Mononuclear cell (primary cell): Measurements from ENCODE around the gene CT47C1. TPM values are rescaled to one million over a fixed set of nuclear protein-coding genes. Genes with fewer than 3 reads are reported as not detected.
"Not testable (repeated sequence)": the region's sequence is repeated elsewhere in the genome, so short reads cannot be mapped to it uniquely, and the experiment has no call there.

ENCODE experiments used
- H3K27me3 ChIP-seq: 2 replicates; pipeline ENCODE4 v1.6.0; 2011; ENCODE audit warnings: low read length, control low read depth; ENCODE audit not compliant: insufficient read depth
- H3K4me1 ChIP-seq: 2 replicates; pipeline ENCODE4 v1.5.1; 2011; ENCODE audit warnings: mild to moderate bottlenecking, low read length, control low read depth; ENCODE audit not compliant: insufficient read depth
- H3K4me3 ChIP-seq: 2 replicates; pipeline ENCODE4 v1.5.1; 2011; ENCODE audit warnings: mild to moderate bottlenecking, low read length, moderate library complexity
- H3K9me3 ChIP-seq: 2 replicates; pipeline ENCODE4 v1.5.1; 2011; ENCODE audit warnings: low read depth, mild to moderate bottlenecking, control low read depth, low read length
- total RNA-seq: library from RNA; depleted of rRNA; stranded (reverse); fragments of >200 nt; gene quantifications from one replicate; pipeline ENCODE4 v1.2.3, GENCODE V29; 2012

Gene CT47C1
- total RNA-seq: not detected

GRCh38 chrX:119072744-119073143 is at the start of gene CT47C1:
Gene CT47C1, plus strand, starts transcription at chrX:119072993. Its CDS starts 233 bp downstream, at chrX:119073226.
- H3K27me3 ChIP-seq: no peaks in the 10 kb centered on the region
- no peaks in the 10 kb centered on the region for H3K9me3 ChIP-seq
- no peaks in the 10 kb centered on the region for H3K4me1 ChIP-seq
- H3K4me3 ChIP-seq: no peak within 1 kb of the TSS

GRCh38 chrX:119025900-119026299 is 46.9 kb upstream of the CT47C1 start:
- no peaks in the 10 kb centered on the region for H3K9me3 ChIP-seq
- H3K27me3 ChIP-seq: no peaks in the 10 kb centered on the region
- H3K4me3 ChIP-seq: no peak overlapping the region
- no peaks in the 10 kb centered on the region for H3K4me1 ChIP-seq

GRCh38 chrX:119026344-119026743 is 46.4 kb upstream of the CT47C1 start:
- H3K4me3 ChIP-seq, H3K4me1 ChIP-seq, H3K9me3 ChIP-seq, H3K27me3 ChIP-seq: not testable (repeated sequence)

- not testable (repeated sequence) for H3K4me1 ChIP-seq, H3K4me3 ChIP-seq, H3K9me3 ChIP-seq, H3K27me3 ChIP-seq
Measured at GRCh38 chrX:119027960-119028732, 44.6 kb upstream of the CT47C1 start.

GRCh38 chrX:119028733-119029330 is 44.0 kb upstream of the CT47C1 start:
- H3K9me3 ChIP-seq: no peaks in the 10 kb centered on the region
- no peaks in the 10 kb centered on the region for H3K4me1 ChIP-seq
- H3K27me3 ChIP-seq: no peaks in the 10 kb centered on the region
- H3K4me3 ChIP-seq: no peak overlapping the region

GRCh38 chrX:119029656-119030055 is 43.1 kb upstream of the CT47C1 start:
- not testable (repeated sequence) for H3K27me3 ChIP-seq, H3K4me1 ChIP-seq

GRCh38 chrX:119030990-119031389 is 41.8 kb upstream of the CT47C1 start:
- Histone ChIP-seq H3K27me3 (no peaks in the 10 kb centered on the region), H3K4me3 (no peak overlapping the region), H3K4me1 (no peaks in the 10 kb centered on the region), H3K9me3 (no peaks in the 10 kb centered on the region)

More at GRCh38 chrX:119029656-119030055, 43.1 kb upstream of the CT47C1 start:
- not testable (repeated sequence) for H3K9me3 ChIP-seq, H3K4me3 ChIP-seq

GRCh38 chrX:119036107-119037029 is 36.4 kb upstream of the CT47C1 start:
- Histone ChIP-seq H3K9me3 (no peaks in the 10 kb centered on the region), H3K27me3 (no peaks in the 10 kb centered on the region), H3K4me1 (no peaks in the 10 kb centered on the region), H3K4me3 (no peak overlapping the region)

GRCh38 chrX:119040432-119040831 is 32.4 kb upstream of the CT47C1 start:
- Histone ChIP-seq H3K27me3 (no peaks in the 10 kb centered on the region), H3K4me3 (no peak overlapping the region), H3K9me3 (no peaks in the 10 kb centered on the region), H3K4me1 (no peaks in the 10 kb centered on the region)

- H3K4me1 ChIP-seq: no peaks in the 10 kb centered on the region
- no peaks in the 10 kb centered on the region for H3K9me3 ChIP-seq
- H3K4me3 ChIP-seq: no peak overlapping the region
- H3K27me3 ChIP-seq: no peaks in the 10 kb centered on the region
Measured at GRCh38 chrX:119041175-119041574, 31.6 kb upstream of the CT47C1 start.

- no peaks in the 10 kb centered on the region for H3K4me1 ChIP-seq
- H3K4me3 ChIP-seq: no peak overlapping the region
- no peaks in the 10 kb centered on the region for H3K27me3 ChIP-seq
- H3K9me3 ChIP-seq: no peaks in the 10 kb centered on the region
Measured at GRCh38 chrX:119042040-119042439, 30.8 kb upstream of the CT47C1 start.

GRCh38 chrX:119042996-119043395 is 29.8 kb upstream of the CT47C1 start:
- Histone ChIP-seq H3K27me3 (no peaks in the 10 kb centered on the region), H3K4me1 (no peaks in the 10 kb centered on the region), H3K4me3 (no peak overlapping the region), H3K9me3 (no peaks in the 10 kb centered on the region)

- Histone ChIP-seq H3K4me1 (no peaks in the 10 kb centered on the region), H3K27me3 (no peaks in the 10 kb centered on the region), H3K4me3 (no peak overlapping the region), H3K9me3 (no peaks in the 10 kb centered on the region)
Measured at GRCh38 chrX:119045884-119046283, 26.9 kb upstream of the CT47C1 start.

- Histone ChIP-seq H3K4me3 (no peak overlapping the region), H3K9me3 (no peaks in the 10 kb centered on the region), H3K27me3 (no peaks in the 10 kb centered on the region), H3K4me1 (no peaks in the 10 kb centered on the region)
Measured at GRCh38 chrX:119055687-119056086, 17.1 kb upstream of the CT47C1 start.

GRCh38 chrX:119062750-119063374 is 9.9 kb upstream of the CT47C1 start:
- no peaks in the 10 kb centered on the region for H3K4me1 ChIP-seq
- H3K9me3 ChIP-seq: no peaks in the 10 kb centered on the region
- H3K27me3 ChIP-seq: no peaks in the 10 kb centered on the region
- no peak overlapping the region for H3K4me3 ChIP-seq
